Measurements from ENCODE around the gene RAET1L. TPM values are rescaled to one million over a fixed set of nuclear protein-coding genes. Genes with fewer than 3 reads are reported as not detected.
"Not testable (repeated sequence)": the region's sequence is repeated elsewhere in the genome, so short reads cannot be mapped to it uniquely, and the experiment has no call there.

RAET1L gene, protein sequence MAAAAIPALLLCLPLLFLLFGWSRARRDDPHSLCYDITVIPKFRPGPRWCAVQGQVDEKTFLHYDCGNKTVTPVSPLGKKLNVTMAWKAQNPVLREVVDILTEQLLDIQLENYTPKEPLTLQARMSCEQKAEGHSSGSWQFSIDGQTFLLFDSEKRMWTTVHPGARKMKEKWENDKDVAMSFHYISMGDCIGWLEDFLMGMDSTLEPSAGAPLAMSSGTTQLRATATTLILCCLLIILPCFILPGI
- not detected in 2 replicates for total RNA-seq

GRCh38 chr6:150025201-150025917, at the start of gene RAET1L:
RAET1L (minus strand) TSS chr6:150025532; CDS start chr6:150025471, 61 bp downstream.
- DNase-seq (ENCODE audit: low read depth in 2 of 2) = peak; percentile 7 to 53

DNA sequence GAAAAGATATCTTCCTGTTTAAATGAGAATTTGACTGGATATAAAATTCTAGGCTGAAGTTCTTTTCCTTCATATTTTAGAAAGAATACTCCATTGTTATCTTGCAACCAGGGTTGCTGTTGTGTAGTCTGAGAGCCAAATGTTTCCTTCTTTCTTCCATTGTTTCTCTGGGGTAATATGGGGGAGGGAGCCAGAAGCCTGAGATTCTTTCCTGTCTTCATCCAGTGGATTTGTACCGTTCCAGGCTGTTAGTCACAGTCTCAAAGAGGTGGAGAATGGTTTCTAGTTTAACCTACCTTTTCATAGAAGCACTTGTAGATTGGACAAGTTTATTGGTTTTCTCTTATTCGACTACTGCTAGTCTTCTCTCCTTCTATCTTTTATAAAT, 49.7 kb upstream of the RAET1L start:
- DNase-seq (ENCODE audit: low read depth in 2 of 2) = no peak

DNA sequence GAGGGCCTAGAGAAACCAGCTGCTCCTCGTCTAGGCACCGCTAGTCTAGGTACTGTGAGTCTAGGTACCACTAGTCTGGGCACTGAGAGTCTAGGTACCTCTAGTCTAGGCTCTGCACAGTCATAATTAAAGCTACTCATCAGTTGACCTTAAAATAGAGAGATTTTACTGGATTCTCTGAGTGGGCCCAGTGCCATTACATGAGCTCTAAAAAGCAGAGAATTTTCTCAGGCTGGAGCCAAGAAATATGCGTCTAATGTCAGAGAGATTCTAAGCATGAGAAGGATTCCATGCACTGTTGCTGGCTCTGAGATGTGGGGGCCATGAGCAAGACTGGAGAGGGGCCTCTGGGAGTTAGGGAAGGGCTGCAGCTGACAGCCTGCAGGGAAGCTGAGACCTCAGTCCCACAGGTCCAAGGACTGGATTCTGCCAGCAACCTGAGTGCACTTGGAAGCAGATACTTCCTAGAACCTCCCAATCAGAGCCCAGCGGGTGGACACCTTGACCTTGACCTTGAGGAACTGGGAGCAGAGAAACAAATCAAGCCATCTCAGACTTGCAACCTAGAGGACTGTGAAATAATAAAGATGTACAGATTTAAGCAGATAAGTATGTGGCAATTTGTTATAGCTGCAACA, 49.2 kb upstream of the RAET1L start:
- not testable (repeated sequence) for DNase-seq (ENCODE audit: low read depth in 2 of 2)

GRCh38 chr6:150072201-150072600, 46.9 kb upstream of the RAET1L start:
- peak in 1 of 2 donors; percentile 29 for DNase-seq (ENCODE audit: low read depth in 2 of 2)

GRCh38 chr6:150070236-150070818, 45.0 kb upstream of the RAET1L start:
- DNase-seq (ENCODE audit: low read depth in 2 of 2) = no peak

DNA sequence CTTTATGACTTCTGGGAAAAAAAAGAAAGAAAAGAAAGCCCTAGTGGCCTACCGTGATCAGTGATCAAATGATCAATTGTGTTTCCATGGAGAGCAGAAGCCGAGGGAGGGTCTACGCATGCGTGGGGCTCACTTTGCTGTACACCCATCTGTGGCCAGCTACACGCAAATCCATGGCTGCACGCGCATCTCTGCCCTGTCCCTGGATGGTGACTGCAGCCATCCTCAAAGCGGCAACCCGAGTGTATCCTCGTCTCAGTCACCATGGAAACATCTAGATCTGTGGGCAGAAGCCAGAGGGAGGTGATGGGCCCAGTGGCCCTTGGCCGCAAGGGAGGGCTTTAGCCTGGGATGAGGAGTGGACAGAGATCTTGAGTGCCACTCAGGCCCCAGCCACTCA, 44.4 kb upstream of the RAET1L start:
- DNase-seq (ENCODE audit: low read depth in 2 of 2) = no peak

GRCh38 chr6:150068720-150069648, 43.7 kb upstream of the RAET1L start, which contains the start of gene ULBP3:
ULBP3 (minus strand) TSS chr6:150069121; CDS start chr6:150069066, 55 bp downstream.
- peak; percentile 81 to 97 for DNase-seq (ENCODE audit: low read depth in 2 of 2)

- no peak for DNase-seq (ENCODE audit: low read depth in 2 of 2)
Measured at GRCh38 chr6:150068151-150068550, 42.8 kb upstream of the RAET1L start.

- DNase-seq (ENCODE audit: low read depth in 2 of 2) = no peak
Measured at GRCh38 chr6:150065083-150065482, 39.8 kb upstream of the RAET1L start.

DNA sequence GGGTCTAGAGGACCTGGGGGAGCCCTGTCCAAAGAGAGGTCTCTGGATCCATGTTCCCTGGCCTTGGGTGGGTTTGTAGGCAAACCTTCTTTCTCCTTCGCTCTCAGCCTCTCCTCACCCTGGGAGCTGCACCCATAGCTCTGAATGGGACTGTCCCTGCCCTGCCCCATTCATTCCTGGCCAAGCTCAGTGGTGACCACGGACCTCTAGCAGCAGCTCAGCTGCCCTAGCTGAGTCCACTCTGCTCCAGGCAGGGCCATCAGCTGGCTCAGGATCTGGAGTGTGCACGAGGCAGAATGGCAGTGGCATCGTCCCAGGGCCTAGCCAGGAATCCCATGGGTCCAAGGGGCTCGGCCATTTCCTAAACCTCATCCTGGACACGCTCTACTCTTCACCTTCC, 38.3 kb upstream of the RAET1L start:
- no peak for DNase-seq (ENCODE audit: low read depth in 2 of 2)

GRCh38 chr6:150059973-150060372, 34.6 kb upstream of the RAET1L start:
- DNase-seq (ENCODE audit: low read depth in 2 of 2) = peak in 1 of 2 donors; percentile 6

- DNase-seq (ENCODE audit: low read depth in 2 of 2) = no peak
Measured at GRCh38 chr6:150058986-150059385, 33.7 kb upstream of the RAET1L start.

- DNase-seq (ENCODE audit: low read depth in 2 of 2) = no peak
Measured at GRCh38 chr6:150058231-150058792, 33.0 kb upstream of the RAET1L start.

GRCh38 chr6:150057501-150057951, 32.2 kb upstream of the RAET1L start:
- no peak for DNase-seq (ENCODE audit: low read depth in 2 of 2)

DNA sequence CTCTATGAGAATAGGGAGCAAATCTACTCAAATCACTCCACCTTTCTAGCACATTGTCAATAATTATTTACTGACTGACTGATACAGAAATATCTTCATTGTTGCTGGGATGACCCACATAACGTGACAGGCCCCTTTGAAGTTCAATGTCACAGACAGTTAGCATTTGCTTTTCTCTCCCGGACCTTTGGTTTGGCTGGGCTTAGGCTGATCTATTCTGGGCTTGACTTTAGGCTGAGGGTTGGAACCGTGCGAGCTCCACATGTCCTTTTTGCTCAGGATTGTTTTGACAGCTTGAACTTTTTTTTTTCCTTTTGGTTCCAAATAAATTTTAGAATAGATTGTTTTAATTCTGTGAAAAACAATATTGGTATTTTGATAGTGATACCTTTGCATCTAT, 31.6 kb upstream of the RAET1L start:
- DNase-seq (ENCODE audit: low read depth in 2 of 2) = no peak

GRCh38 chr6:150056156-150056555, 30.8 kb upstream of the RAET1L start:
- DNase-seq (ENCODE audit: low read depth in 2 of 2) = no peak

- DNase-seq (ENCODE audit: low read depth in 2 of 2) = no peak
Measured at GRCh38 chr6:150055131-150055530, 29.8 kb upstream of the RAET1L start.

- no peak for DNase-seq (ENCODE audit: low read depth in 2 of 2)
Measured at GRCh38 chr6:150053450-150053849, 28.1 kb upstream of the RAET1L start.

- DNase-seq (ENCODE audit: low read depth in 2 of 2) = no peak
Measured at GRCh38 chr6:150050846-150051245, 25.5 kb upstream of the RAET1L start.

- no peak for DNase-seq (ENCODE audit: low read depth in 2 of 2)
Measured at GRCh38 chr6:150048099-150048498, 22.8 kb upstream of the RAET1L start.

- no peak for DNase-seq (ENCODE audit: low read depth in 2 of 2)
Measured at GRCh38 chr6:150046943-150047342, 21.6 kb upstream of the RAET1L start.

All from dermis microvascular lymphatic vessel endothelial cell (primary cell).